HepG2 (cell line): Measurements from ENCODE around the gene ABCF1. TPM values are rescaled to one million over a fixed set of nuclear protein-coding genes. Genes with fewer than 3 reads are reported as not detected.

Experiments
- DNMT3B ChIP-seq: conservative IDR thresholded peaks from 2 replicates; pipeline ENCODE4 v1.6.1; 2016; ENCODE audit warnings: missing biosample characterization, control low read depth
- HDAC2 ChIP-seq: sonication (generic); formaldehyde crosslinking; IDR thresholded peaks from 2 replicates; pipeline ENCODE4 v1.4.0; 2020; ENCODE audit warnings: missing genetic modification reagents
- PAF1 ChIP-seq: IDR thresholded peaks from 2 replicates; pipeline ENCODE4 v1.6.1; 2016; ENCODE audit warnings: missing genetic modification reagents, missing compliant biosample characterization
- POLR2A ChIP-seq, 2 experiments: IDR thresholded peaks; 2 replicates each; pipeline ENCODE4 v1.6.1; 2011; ENCODE audit warnings: low read depth in 2 of 2, low read length in 2 of 2, mild to moderate bottlenecking in 1 of 2, moderate library complexity in 1 of 2; ENCODE audit not compliant: insufficient read depth in 1 of 2
- RORA ChIP-seq: sonication (generic); formaldehyde crosslinking; IDR thresholded peaks from 2 replicates; pipeline ENCODE4 v1.5.0; 2020; ENCODE audit warnings: mild to moderate bottlenecking, missing genetic modification reagents, moderate library complexity
- SETDB1 ChIP-seq: sonication (generic); formaldehyde crosslinking; IDR thresholded peaks from 2 replicates; pipeline ENCODE4 v1.5.1; 2020; ENCODE audit warnings: missing genetic modification reagents, mild to moderate bottlenecking, borderline replicate concordance
- SP5 ChIP-seq: IDR thresholded peaks from 2 replicates; pipeline ENCODE4 v1.6.1; 2016; ENCODE audit warnings: low read depth, borderline replicate concordance
- ZBTB20 ChIP-seq: sonication (generic); formaldehyde crosslinking; IDR thresholded peaks from 2 replicates; pipeline ENCODE4 v1.8.1; 2023; ENCODE audit warnings: missing genetic modification reagents, low read depth, mild to moderate bottlenecking, borderline replicate concordance
- ZNF546 ChIP-seq: sonication (generic); formaldehyde crosslinking; conservative IDR thresholded peaks from 2 replicates; pipeline ENCODE4 v1.8.1; 2023; ENCODE audit warnings: mild to moderate bottlenecking, missing genetic modification reagents
- ZNF589 ChIP-seq: sonication (generic); formaldehyde crosslinking; conservative IDR thresholded peaks from 2 replicates; pipeline ENCODE4 v1.8.0; 2022; ENCODE audit warnings: mild to moderate bottlenecking, moderate library complexity, missing genetic modification reagents
- ZNF781 ChIP-seq: sonication (generic); formaldehyde crosslinking; IDR thresholded peaks from 2 replicates; pipeline ENCODE4 v1.5.1; 2020; ENCODE audit warnings: borderline replicate concordance, mild to moderate bottlenecking, missing genetic modification reagents; ENCODE audit errors: not compliant biosample characterization
- polyA plus RNA-seq, 8 experiments: library from polyadenylated mRNA; depleted of rRNA in 3 of 8; stranded (reverse) in 7 of 8; unstranded in 1 of 8; fragments of >200 nt; fragmentation: Illumina TruSeq in 4 of 8; extraction: Trizol in 4 of 8; gene quantifications; 2 replicates each; pipeline versions ENCODE4 v1.2.1 to v1.2.3, GENCODE V29; 2011 to 2016; ENCODE audit warnings: low read depth in 4 of 8, missing spikeins in 1 of 8, mixed read lengths in 1 of 8; ENCODE audit not compliant: insufficient read depth in 1 of 8
- total RNA-seq, 5 experiments: library from RNA; depleted of rRNA; stranded (reverse); fragments of >200 nt; fragmentation: Illumina TruSeq; extraction: Trizol; gene quantifications; 2 replicates each; pipeline ENCODE4 v1.2.3, GENCODE V29; 2016; ENCODE audit warnings: low read depth in 1 of 5
- TF ChIP-seq, protein P1 (sequence below): sonication (generic); formaldehyde crosslinking; IDR thresholded peaks from 2 replicates; pipeline ENCODE4 v1.5.1; 2020; ENCODE audit warnings: missing genetic modification reagents, mild to moderate bottlenecking, borderline replicate concordance
- TF ChIP-seq, protein P2 (sequence below): sonication (generic); formaldehyde crosslinking; IDR thresholded peaks from 2 replicates; pipeline ENCODE4 v1.5.1; 2020; ENCODE audit warnings: mild to moderate bottlenecking, missing genetic modification reagents, borderline replicate concordance

The ABCF1 gene
- total and polyA plus RNA-seq, 2 of the 13 experiments (the other 11 are each of a cell fraction or from before 2014, with no cell fraction given): 25.4 to 98.9 TPM

DNA sequence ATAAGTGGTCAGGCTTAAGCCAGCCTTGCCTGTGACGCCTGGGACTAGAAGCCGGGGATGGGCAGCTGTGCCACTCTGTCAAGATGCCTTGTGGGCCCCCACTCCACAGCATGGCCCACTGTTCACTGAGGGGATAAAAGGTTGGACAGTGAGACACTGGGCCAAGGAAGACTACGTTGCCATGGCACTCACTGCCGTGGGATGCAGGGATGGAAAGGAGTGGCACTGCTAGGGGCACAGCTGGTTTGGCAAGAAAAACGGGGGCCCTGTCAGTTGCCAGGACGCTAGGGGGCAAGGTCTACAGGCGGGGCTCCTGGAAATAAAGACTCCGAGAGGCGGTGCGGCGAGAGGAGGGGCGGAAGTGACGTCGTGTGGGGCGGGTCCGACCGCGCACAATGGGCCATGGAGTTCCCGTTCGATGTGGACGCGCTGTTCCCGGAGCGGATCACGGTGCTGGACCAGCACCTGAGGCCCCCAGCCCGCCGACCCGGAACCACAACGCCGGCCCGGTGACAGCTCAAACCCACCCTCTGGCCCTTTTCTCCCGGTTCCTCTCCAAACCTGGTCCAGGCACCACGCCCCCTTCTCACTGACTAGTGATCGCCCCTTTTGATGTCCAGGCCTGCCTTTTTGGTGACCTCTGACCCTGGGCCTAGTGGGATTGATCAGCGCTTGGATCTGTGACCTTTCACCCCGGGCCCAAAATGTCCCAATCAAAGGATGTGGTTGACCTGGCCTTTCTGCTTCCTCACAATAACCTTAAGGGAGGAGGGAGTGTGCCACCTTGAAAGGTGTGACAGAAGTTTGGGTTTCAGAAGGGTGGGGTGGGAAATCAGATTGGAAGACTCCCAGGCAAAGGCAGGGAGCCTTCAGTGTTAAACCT is 55.5 kb downstream of the ABCF1 start, which contains the start of gene ATAT1 (continued):
- TF ChIP-seq, protein P1, sequence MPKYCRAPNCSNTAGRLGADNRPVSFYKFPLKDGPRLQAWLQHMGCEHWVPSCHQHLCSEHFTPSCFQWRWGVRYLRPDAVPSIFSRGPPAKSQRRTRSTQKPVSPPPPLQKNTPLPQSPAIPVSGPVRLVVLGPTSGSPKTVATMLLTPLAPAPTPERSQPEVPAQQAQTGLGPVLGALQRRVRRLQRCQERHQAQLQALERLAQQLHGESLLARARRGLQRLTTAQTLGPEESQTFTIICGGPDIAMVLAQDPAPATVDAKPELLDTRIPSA (CRISPR knock-in tag): peak; percentile 78; the same call in 1 of the 2 replicates
- TF ChIP-seq SETDB1 (CRISPR knock-in tag): no peak
- no peak for TF ChIP-seq ZNF589 (CRISPR knock-in tag)
- TF ChIP-seq RORA: no peak
- peak; percentile 77 for TF ChIP-seq ZNF781 (CRISPR knock-in tag)
- no peak; the same call in 1 of the 2 replicates for TF ChIP-seq DNMT3B (CRISPR knock-in tag)
- peak; percentile 94 for TF ChIP-seq PAF1 (CRISPR knock-in tag)
- peak; percentile 44 for TF ChIP-seq HDAC2 (CRISPR knock-in tag)
- peak; percentile 88 to 97 for TF ChIP-seq POLR2A (IDR thresholded peaks at IDR 0.05; ENCODE audit: insufficient read depth in 1 of 2, low read depth in 2 of 2, low read length in 2 of 2)
- TF ChIP-seq, protein P2, sequence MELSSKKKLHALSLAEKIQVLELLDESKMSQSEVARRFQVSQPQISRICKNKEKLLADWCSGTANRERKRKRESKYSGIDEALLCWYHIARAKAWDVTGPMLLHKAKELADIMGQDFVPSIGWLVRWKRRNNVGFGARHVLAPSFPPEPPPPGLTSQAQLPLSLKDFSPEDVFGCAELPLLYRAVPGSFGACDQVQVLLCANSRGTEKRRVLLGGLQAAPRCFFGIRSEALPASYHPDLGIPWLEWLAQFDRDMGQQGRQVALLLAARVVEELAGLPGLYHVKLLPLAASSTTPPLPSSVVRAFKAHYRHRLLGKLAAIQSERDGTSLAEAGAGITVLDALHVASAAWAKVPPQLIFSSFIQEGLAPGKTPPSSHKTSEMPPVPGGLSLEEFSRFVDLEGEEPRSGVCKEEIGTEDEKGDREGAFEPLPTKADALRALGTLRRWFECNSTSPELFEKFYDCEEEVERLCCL (CRISPR knock-in tag): no peak; the same call in 1 of the 2 replicates
- TF ChIP-seq ZNF546 (CRISPR knock-in tag): no peak
- TF ChIP-seq ZBTB20 (CRISPR knock-in tag): 0 out of 2 replicates have a peak, but pooled peaks have one; percentile 69
- peak; percentile 8; the same call in 1 of the 2 replicates for TF ChIP-seq SP5 (CRISPR knock-in tag)
